ENCODE data around the gene STK38. TPM values are rescaled to one million over a fixed set of nuclear protein-coding genes. Genes with fewer than 3 reads are reported as not detected.

Gene STK38
- total RNA-seq, 1 donor from 2014 or later: 50.1 TPM

GRCh38 chr6:36571122-36572043 lies 24.1 kb upstream of the STK38 start:
- Mint-ChIP-seq H3K27me3 (no peaks in the 10 kb centered on the region), H3K9me3 (no peaks in the 10 kb centered on the region), H3K4me3 (no peak overlapping the region), H3K4me1 (ENCODE audit: unreplicated experiment) (no peaks in the 10 kb centered on the region), H3K36me3 (no peaks in the 10 kb centered on the region), H3K27ac (no peak overlapping the region)
- TF ChIP-seq CTCF (conservative IDR thresholded peaks at IDR 0.05): no peak
- no peak for DNase-seq (ENCODE audit: extremely low spot score, unreplicated experiment)

DNA sequence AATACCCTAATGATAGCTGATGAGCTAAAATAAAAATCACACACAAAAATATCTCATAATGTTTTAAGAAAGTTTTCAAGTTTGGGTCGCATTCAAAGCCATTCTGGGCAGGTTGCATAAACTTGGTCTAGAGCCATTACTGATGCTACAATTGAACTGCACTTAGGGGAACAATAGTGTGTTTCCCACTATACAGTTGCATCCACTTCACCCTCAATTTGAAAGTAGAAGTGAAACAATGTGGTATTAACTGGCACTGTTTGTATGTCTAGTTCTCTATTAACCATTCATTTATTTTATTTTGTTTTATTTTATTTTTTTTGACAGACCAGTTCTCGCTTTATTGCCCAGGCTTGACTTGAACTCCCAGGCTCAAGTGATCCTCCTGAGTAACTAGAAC lies 23.0 kb upstream of the STK38 start:
- Mint-ChIP-seq H3K4me1 (ENCODE audit: unreplicated experiment) (no peaks in the 10 kb centered on the region), H3K27ac (no peak overlapping the region), H3K9me3 (no peaks in the 10 kb centered on the region), H3K4me3 (no peak overlapping the region), H3K36me3 (no peaks in the 10 kb centered on the region), H3K27me3 (no peaks in the 10 kb centered on the region)
- no peak for DNase-seq (ENCODE audit: extremely low spot score, unreplicated experiment)
- TF ChIP-seq CTCF (conservative IDR thresholded peaks at IDR 0.05): no peak

GRCh38 chr6:36566418-36566905 lies 19.2 kb upstream of the STK38 start:
- no peak for TF ChIP-seq CTCF (conservative IDR thresholded peaks at IDR 0.05)

DNA sequence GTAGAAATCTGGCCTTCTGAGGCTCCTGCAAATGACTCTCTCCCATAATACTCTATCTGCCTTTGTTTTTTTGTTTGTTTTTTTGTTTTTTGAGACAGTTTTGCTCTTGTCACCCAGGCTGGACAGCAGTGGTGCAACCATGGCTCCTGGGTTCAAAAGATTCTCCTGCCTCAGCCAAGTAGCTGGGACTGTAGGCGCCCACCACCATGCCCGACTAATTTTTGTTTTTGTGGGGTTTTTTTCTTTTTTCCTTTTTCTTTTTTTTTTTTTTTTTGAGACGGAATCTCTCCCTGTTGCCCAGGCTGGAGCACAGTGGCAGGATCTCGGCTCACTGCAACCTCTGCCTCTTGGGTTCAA lies 16.6 kb upstream of the STK38 start:
- no peak overlapping the region for H3K27ac Mint-ChIP-seq
- DNase-seq (ENCODE audit: extremely low spot score, unreplicated experiment): no peak

More at GRCh38 chr6:36566418-36566905, 19.2 kb upstream of the STK38 start:
- Mint-ChIP-seq H3K27ac (no peak overlapping the region), H3K4me1 (ENCODE audit: unreplicated experiment) (peaks cover 22% of the 10 kb centered on the region), H3K9me3 (no peaks in the 10 kb centered on the region), H3K4me3 (no peak overlapping the region), H3K27me3 (no peaks in the 10 kb centered on the region), H3K36me3 (no peaks in the 10 kb centered on the region)
- no peak for DNase-seq (ENCODE audit: extremely low spot score, unreplicated experiment)

DNA sequence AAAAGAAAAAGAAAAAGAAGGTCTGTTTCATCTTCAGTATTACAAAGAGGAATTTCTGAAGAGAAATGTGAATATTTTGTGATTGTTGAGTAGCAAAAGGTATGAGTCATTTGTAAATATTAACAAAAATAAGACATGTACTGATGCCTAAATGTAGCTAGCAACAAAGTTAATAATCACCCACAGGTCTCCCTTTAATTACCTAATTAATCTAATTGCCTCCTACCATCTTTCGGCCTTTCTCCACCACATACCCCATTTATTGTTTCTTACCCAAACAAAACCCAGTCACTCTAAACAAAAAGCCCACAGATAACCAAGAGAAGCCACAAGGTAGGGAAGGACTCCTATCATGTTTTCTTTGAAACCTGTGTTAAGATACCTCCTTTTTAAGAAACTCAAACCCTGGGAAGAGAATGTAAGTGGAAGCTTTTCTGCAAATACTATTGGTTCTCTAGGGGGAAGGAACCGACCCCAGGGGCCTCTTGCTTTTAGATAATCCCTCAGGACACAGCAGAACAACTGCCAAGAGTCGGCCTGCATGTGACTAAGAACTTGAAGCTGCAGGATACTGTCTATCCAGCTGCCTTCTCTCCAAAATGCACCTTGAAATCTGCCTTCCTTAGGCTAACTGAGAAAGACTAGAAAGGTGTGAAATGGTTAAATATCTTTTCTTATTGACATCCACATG lies 16.1 kb upstream of the STK38 start:
- Mint-ChIP-seq H3K27me3 (no peaks in the 10 kb centered on the region), H3K4me3 (no peak overlapping the region), H3K36me3 (no peaks in the 10 kb centered on the region), H3K27ac (no peak overlapping the region), H3K4me1 (ENCODE audit: unreplicated experiment) (peaks cover 28% of the 10 kb centered on the region), H3K9me3 (no peaks in the 10 kb centered on the region)
- TF ChIP-seq CTCF (conservative IDR thresholded peaks at IDR 0.05): no peak
- no peak for DNase-seq (ENCODE audit: extremely low spot score, unreplicated experiment)

More for the DNA sequence above, 16.6 kb upstream of the STK38 start:
- Mint-ChIP-seq H3K36me3 (no peaks in the 10 kb centered on the region), H3K27me3 (no peaks in the 10 kb centered on the region), H3K4me3 (no peak overlapping the region), H3K9me3 (no peaks in the 10 kb centered on the region), H3K4me1 (ENCODE audit: unreplicated experiment) (peaks cover 27% of the 10 kb centered on the region)
- no peak for TF ChIP-seq CTCF (conservative IDR thresholded peaks at IDR 0.05)
